LNCaP clone FGC (cell line): ENCODE data around the gene VILL.

Source experiments
- DNase-seq: peaks from one replicate; pipeline ENCODE4 v3.0.0-alpha.2; 2011; ENCODE audit warnings: low read depth
- H3K4me3 ChIP-seq: 2 replicates; pipeline ENCODE4 v1.5.1; 2011; ENCODE audit warnings: mild to moderate bottlenecking, low read depth, low read length, control low read depth
- CTCF ChIP-seq: IDR thresholded peaks from 2 replicates; pipeline ENCODE4 v1.5.1; 2012; ENCODE audit warnings: mild to moderate bottlenecking; ENCODE audit not compliant: control insufficient read depth, insufficient read depth; ENCODE audit errors: extremely low read depth

Gene VILL

DNA sequence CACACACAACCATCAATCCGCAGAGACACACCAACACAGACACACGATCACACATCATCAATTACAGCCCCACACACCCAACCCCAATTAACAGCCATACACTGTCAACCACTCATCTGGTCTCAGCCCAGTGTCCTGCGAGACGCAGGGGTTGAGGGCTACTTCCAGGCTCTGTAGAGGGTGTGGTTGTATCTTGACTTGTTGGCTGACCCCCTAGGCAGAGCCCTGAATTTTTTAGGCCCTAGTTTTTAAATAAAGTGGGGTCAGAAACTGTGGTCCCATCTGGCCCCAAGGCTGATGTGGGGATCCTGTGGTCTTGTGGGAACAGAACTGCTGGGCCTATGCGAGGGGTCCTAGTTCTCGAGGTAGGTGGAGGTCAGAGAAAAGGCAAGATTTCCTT is 9.2 kb downstream of the VILL start:
- TF ChIP-seq CTCF, result no peak
- DNase-seq, result no peak
- no peak overlapping the region for H3K4me3 ChIP-seq

GRCh38 chr3:38000242-38000916 is 9.8 kb downstream of the VILL start:
- no peak overlapping the region for H3K4me3 ChIP-seq
- no peak for DNase-seq
- no peak for TF ChIP-seq CTCF

DNA sequence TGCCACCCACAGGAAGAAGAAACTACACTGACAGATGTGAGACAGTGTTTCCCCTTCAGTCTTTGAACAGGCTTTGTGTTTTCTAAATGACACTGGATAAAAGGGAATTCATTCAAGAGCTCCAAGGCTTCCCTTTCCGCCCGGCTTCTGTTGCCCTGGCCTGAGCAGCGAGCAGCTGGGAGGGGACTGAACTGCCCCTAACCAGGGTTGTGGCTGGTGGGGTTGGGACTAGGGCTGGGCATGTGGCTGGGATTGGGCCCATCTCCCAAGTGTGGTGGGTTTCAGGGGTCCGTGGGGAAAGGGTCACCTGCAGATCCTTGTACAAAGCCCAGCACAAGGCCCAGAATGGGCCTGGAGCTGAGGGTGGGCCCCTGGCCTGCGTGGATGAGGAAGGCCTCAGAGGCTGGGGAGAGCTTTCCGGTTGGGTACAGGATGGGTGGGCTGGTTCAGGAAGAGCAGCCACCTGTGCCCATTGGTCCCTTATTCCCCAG is 10.4 kb downstream of the VILL start:
- TF ChIP-seq CTCF, result no peak

GRCh38 chr3:38001456-38002081 is 11.0 kb downstream of the VILL start:
- no peak overlapping the region for H3K4me3 ChIP-seq
- peak; percentile 52 for TF ChIP-seq CTCF
- no peak for DNase-seq

More for the DNA sequence above, 10.4 kb downstream of the VILL start:
- no peak overlapping the region for H3K4me3 ChIP-seq
- DNase-seq, result no peak

GRCh38 chr3:38002291-38002876 is 11.8 kb downstream of the VILL start:
- no peak for DNase-seq
- TF ChIP-seq CTCF, result no peak
- no peak overlapping the region for H3K4me3 ChIP-seq

- H3K4me3 ChIP-seq, result no peak overlapping the region
- no peak for DNase-seq
- TF ChIP-seq CTCF, result no peak
Measured at GRCh38 chr3:38002940-38003339, 12.4 kb downstream of the VILL start.
